Heart left ventricle (tissue), 16 donors: ENCODE data around the gene IARS1. TPM values are rescaled to one million over a fixed set of nuclear protein-coding genes. Genes with fewer than 3 reads are reported as not detected.

Experiments used
- ATAC-seq, 4 donors: fragments of 200-7000 bp; cut with Tn5 transposase; one replicate each; pipeline ENCODE4 v1.9.1; 2020 to 2022; ENCODE audit warnings: moderate library complexity in 4 of 4, mild to moderate bottlenecking in 3 of 4, moderate number of reproducible peaks in 1 of 4
- DNase-seq, 5 donors: peaks; one replicate each; pipeline ENCODE4 v3.0.0-alpha.2; 2020
- H3K27ac ChIP-seq, 12 donors: fragments of 200-600 bp; sonication (generic) in 4 of 12; one replicate each; pipeline versions ENCODE4 v1.5.0 to v1.8.0; 2016 to 2022; ENCODE audit warnings: mild to moderate bottlenecking in 2 of 12
- H3K27me3 ChIP-seq, 9 donors: fragments of 200-600 bp; sonication (generic) in 2 of 9; one replicate each; pipeline versions ENCODE4 v1.5.1 to v1.8.0; 2016 to 2022; ENCODE audit warnings: mild to moderate bottlenecking in 3 of 9
- H3K36me3 ChIP-seq, 9 donors: fragments of 200-600 bp; sonication (generic) in 2 of 9; one replicate each; pipeline versions ENCODE4 v1.5.0 to v1.8.0; 2018 to 2022; ENCODE audit warnings: mild to moderate bottlenecking in 2 of 9
- H3K4me1 ChIP-seq, 12 donors: fragments of 200-600 bp; sonication (generic) in 4 of 12; one replicate each; pipeline versions ENCODE4 v1.5.0 to v1.8.0; 2016 to 2022; ENCODE audit warnings: mild to moderate bottlenecking in 3 of 12
- H3K4me3 ChIP-seq, 12 donors: fragments of 200-600 bp; sonication (generic) in 4 of 12; one replicate each; pipeline versions ENCODE4 v1.5.0 to v1.8.0; 2017 to 2022; ENCODE audit warnings: mild to moderate bottlenecking in 9 of 12, moderate library complexity in 4 of 12
- H3K9me3 ChIP-seq, 12 donors: fragments of 200-600 bp; sonication (generic) in 4 of 12; one replicate each; pipeline versions ENCODE4 v1.5.0 to v1.8.0; 2016 to 2022; ENCODE audit warnings: mild to moderate bottlenecking in 1 of 12
- CTCF ChIP-seq, 12 donors: fragments of 200-600 bp; sonication (generic) in 4 of 12; IDR thresholded peaks; one replicate each; pipeline versions ENCODE4 v1.5.0 to v1.8.0; 2018 to 2022; ENCODE audit warnings: antibody characterized with exemption in 12 of 12, mild to moderate bottlenecking in 5 of 12
- POLR2A ChIP-seq, 2 donors: fragments of 450-650 bp; IDR thresholded peaks; one replicate each; pipeline ENCODE4 v1.6.1; 2017; ENCODE audit warnings: antibody characterized with exemption in 2 of 2, mild to moderate bottlenecking in 2 of 2, moderate library complexity in 2 of 2
- WGBS, 4 donors: extraction: QIAGEN DNeasy Blood & Tissue Kit in 2 of 4; methylation state at CpG; one replicate each; pipeline versions ENCODE4 v1.1.5 to v1.1.7; 2013 to 2018; 5-methylcytosine and 5-hydroxymethylcytosine counted together
- intact Hi-C, 10 donors: fragments of 100-400 bp; cut with DNase I; formaldehyde crosslinking; loops; one replicate each; pipeline versions ENCODE4 v1.11.1 to v1.14.2; 2022
- polyA plus RNA-seq, 2 donors: library from polyadenylated mRNA; stranded (reverse); fragments of 200-250 nt; gene quantifications; one replicate each; pipeline ENCODE4 v1.2.3, GENCODE V29; 2013
- total RNA-seq, 9 donors: library from RNA; depleted of rRNA in 2 of 9; stranded (reverse); fragments of >200 nt in 2 of 9; fragmentation: NEBNext Ultra II Directional in 3 of 9; extraction: Animal tissue kit (Norgen Biotek cat#: 25700) in 3 of 9; gene quantifications; one replicate each; pipeline versions ENCODE4 v1.1.0 to v1.2.4, GENCODE V29; 2016 to 2023
- donor health status: ischemic (EF 13 %, LVEDD 7.1; RV severe dilation, severe dysfunction).
- donor health status: healthy with polysubstance abuse.
- donor health status: DM: no; HTN: yes; CAD: no.
- donor health status: DM: no; HTN: no; CAD: no.
- donor health status: ischemic (EF 25% LVEDD 6.9; RV normal size, moderate dysfunction).
- donor health status: ischemic (EF 25% LVEDD 5.7; RV mildly dilated, moderate dysfunction).
- donor health status: healthy.
- donor health status: DM: yes; HTN: yes; CAD: no.
- donor health status: ischemic (EF 35%, LVEDD 5.7; RV mildly dilated, moderate dysfunction).
- donor health status: nonischemic (EF 11% LVEDD 7.7; RV severe dilation, severe dysfunction).
- donor health status: DM: yes; HTN: yes; CAD: no.
- donor health status: PGD.
- donor health status: ischemic (EF 29% LVEDD 5.4; RV normal size, mild dysfunction).
- donor health status: nonischemic (EF 23%, LVEDD 6.1; RV moderate dilation, normal function).

IARS1 gene
- total and polyA plus RNA-seq, 11 donors = 9.0 to 97.5 (median 68.1) TPM

- Histone ChIP-seq H3K36me3 (peaks cover 0 to 37% (median 26%) of the 10 kb centered on the region in 9 donors), H3K27me3 (no peaks in the 10 kb centered on the region), H3K27ac (peak overlapping the region in 11 of 12 donors; percentile 50 to 85 (median 70)), H3K4me3 (peak overlapping the region; percentile 41 to 91 (median 72)), H3K9me3 (no peaks in the 10 kb centered on the region), H3K4me1 (peaks cover 0 to 34% (median 22%) of the 10 kb centered on the region in 12 donors)
- no peak for TF ChIP-seq CTCF (IDR thresholded peaks at IDR 0.05)
- TF ChIP-seq POLR2A (IDR thresholded peaks at IDR 0.05) = no peak
- intact Hi-C loops = loop anchor here in 5 of 10 donors (2.0 to 10.0 kb wide), 4 partner anchors 148 to 342 kb away; no protein-coding TSS in a partner anchor
- DNase-seq (no peak), ATAC-seq (no peak)
- WGBS, 4 donors = 2 to 4% (median 3%) methylated on average over 5 of the region's 5 CpGs
These were observed 482 bp downstream of the IARS1 start for GRCh38 chr9:92293075-92293354.

- H3K4me1 ChIP-seq = peaks cover 0 to 34% (median 22%) of the 10 kb centered on the region in 12 donors
- no peak for TF ChIP-seq POLR2A (IDR thresholded peaks at IDR 0.05)
- TF ChIP-seq CTCF (IDR thresholded peaks at IDR 0.05) = no peak
- 65 to 72% (median 68%) methylated on average over 8 of the region's 8 CpGs for WGBS, 4 donors
- no peaks in the 10 kb centered on the region for H3K27me3 ChIP-seq
- no peaks in the 10 kb centered on the region for H3K9me3 ChIP-seq
- peak overlapping the region in 6 of 12 donors; percentile 51 to 85 (median 80) for H3K27ac ChIP-seq
- no peak for ATAC-seq
- no peak for DNase-seq
- H3K4me3 ChIP-seq = peak overlapping the region; percentile 41 to 91 (median 72)
- peaks cover 0 to 37% (median 26%) of the 10 kb centered on the region in 9 donors for H3K36me3 ChIP-seq
- intact Hi-C loops = loop anchor here in 5 of 10 donors (2.0 to 10.0 kb wide), 4 partner anchors 148 to 342 kb away; no protein-coding TSS in a partner anchor
These were observed 991 bp downstream of the IARS1 start for GRCh38 chr9:92292338-92293074.

- Histone ChIP-seq H3K27ac (no peak overlapping the region), H3K27me3 (no peaks in the 10 kb centered on the region), H3K36me3 (peaks cover 0 to 37% (median 26%) of the 10 kb centered on the region in 9 donors), H3K4me1 (peaks cover 0 to 34% (median 22%) of the 10 kb centered on the region in 12 donors), H3K9me3 (no peaks in the 10 kb centered on the region), H3K4me3 (no peak overlapping the region)
- ATAC-seq = no peak
- no peak for DNase-seq
- intact Hi-C loops = loop anchor here in 4 of 10 donors (10.0 kb wide), 3 partner anchors 147 to 343 kb away; no protein-coding TSS in a partner anchor
- WGBS, 4 donors = 81 to 96% (median 84%) methylated on average over 2 of the region's 2 CpGs
- TF ChIP-seq POLR2A (IDR thresholded peaks at IDR 0.05) (no peak), CTCF (IDR thresholded peaks at IDR 0.05) (no peak)
These were observed 1.9 kb downstream of the IARS1 start for GRCh38 chr9:92291577-92291976.

GRCh38 chr9:92290785-92291429 lies 2.6 kb downstream of the IARS1 start:
- peaks cover 0 to 33% (median 22%) of the 10 kb centered on the region in 12 donors for H3K4me1 ChIP-seq
- no peak for ATAC-seq
- DNase-seq = no peak
- H3K4me3 ChIP-seq = no peak overlapping the region
- peaks cover 0 to 44% (median 33%) of the 10 kb centered on the region in 9 donors for H3K36me3 ChIP-seq
- H3K27me3 ChIP-seq = no peaks in the 10 kb centered on the region
- no peak overlapping the region for H3K27ac ChIP-seq
- intact Hi-C loops = loop anchor here in 4 of 10 donors (10.0 kb wide), 3 partner anchors 146 to 344 kb away; no protein-coding TSS in a partner anchor
- TF ChIP-seq POLR2A (IDR thresholded peaks at IDR 0.05) (no peak), CTCF (IDR thresholded peaks at IDR 0.05) (no peak)
- no peaks in the 10 kb centered on the region for H3K9me3 ChIP-seq
- WGBS, 4 donors = 72 to 79% (median 74%) methylated on average over 1 of the region's 1 CpG
